Mononuclear cell (primary cell): ENCODE data around the gene NR2F6. TPM values are rescaled to one million over a fixed set of nuclear protein-coding genes. Genes with fewer than 3 reads are reported as not detected.

ENCODE experiments used
- H3K27me3 ChIP-seq: 2 replicates; pipeline ENCODE4 v1.6.0; 2011; ENCODE audit warnings: low read length, control low read depth; ENCODE audit not compliant: insufficient read depth
- H3K4me1 ChIP-seq: 2 replicates; pipeline ENCODE4 v1.5.1; 2011; ENCODE audit warnings: mild to moderate bottlenecking, low read length, control low read depth; ENCODE audit not compliant: insufficient read depth
- H3K4me3 ChIP-seq: 2 replicates; pipeline ENCODE4 v1.5.1; 2011; ENCODE audit warnings: mild to moderate bottlenecking, low read length, moderate library complexity
- H3K9me3 ChIP-seq: 2 replicates; pipeline ENCODE4 v1.5.1; 2011; ENCODE audit warnings: low read depth, mild to moderate bottlenecking, control low read depth, low read length
- total RNA-seq: library from RNA; depleted of rRNA; stranded (reverse); fragments of >200 nt; gene quantifications from one replicate; pipeline ENCODE4 v1.2.3, GENCODE V29; 2012

The NR2F6 gene
- total RNA-seq, 1 donor = 2.1 TPM

DNA sequence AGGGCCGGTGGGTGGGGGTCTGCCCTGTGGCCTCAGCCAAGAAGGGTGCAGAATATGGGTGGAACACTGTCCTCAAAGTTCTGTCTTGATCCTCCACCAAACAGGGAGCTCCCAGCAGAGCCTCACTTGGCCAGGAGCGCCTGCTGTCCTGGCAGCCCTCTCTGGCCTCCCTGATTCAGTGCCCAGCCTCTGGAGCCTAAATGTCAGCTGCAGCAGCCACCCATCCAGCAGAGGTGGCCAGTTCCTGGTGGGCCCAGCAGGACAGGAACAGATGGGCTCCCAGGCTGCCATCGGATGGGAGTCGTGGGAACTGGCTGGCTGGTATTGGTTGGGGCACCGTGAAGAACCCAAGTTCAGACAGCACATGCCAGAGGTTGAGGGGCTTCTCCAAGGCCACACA is 32.4 kb downstream of the NR2F6 start:
- Histone ChIP-seq H3K4me1 (peaks cover 15% of the 10 kb centered on the region), H3K27me3 (no peaks in the 10 kb centered on the region), H3K4me3 (no peak overlapping the region), H3K9me3 (no peaks in the 10 kb centered on the region)

DNA sequence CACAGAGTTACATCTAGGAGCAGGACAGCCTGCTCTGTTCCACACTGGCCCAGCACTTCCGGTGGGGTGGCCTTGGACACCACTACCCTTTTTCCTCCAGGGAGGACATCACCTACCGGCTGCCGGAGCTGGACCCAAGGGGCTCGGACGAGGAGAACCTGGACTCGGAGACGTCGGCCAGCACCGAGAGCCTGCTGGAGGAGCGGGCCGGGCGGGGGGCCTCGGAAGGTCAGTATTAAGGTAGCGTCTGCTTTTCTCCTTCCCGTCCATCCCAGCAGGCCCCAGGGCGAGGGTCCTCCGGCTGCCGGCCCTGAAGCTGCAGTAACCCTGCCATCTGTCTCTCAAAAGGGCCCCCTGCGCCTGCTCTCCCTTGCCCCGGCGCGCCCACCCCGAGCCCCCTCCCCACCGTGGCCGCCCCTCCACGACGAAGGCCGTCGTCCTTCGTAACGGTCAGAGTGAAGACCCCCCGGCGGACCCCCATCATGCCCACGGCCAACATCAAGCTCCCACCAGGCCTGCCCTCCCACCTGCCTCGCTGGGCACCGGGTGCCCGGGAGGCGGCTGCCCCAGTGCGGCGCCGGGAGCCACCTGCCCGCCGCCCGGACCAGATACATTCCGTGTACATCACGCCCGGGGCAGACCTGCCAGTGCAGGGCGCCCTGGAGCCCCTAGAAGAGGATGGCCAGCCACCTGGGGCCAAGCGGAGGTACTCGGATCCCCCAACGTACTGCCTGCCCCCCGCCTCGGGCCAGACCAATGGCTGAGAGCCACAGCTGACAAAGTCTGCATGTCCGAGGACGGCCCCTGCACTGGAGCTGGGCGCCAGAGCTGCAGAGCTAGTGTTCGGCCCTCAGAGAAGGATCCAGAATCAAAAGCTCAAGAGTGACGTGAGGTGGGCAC is 33.9 kb downstream of the NR2F6 start:
- no peaks in the 10 kb centered on the region for H3K27me3 ChIP-seq
- H3K9me3 ChIP-seq = no peaks in the 10 kb centered on the region
- H3K4me1 ChIP-seq = peaks cover 15% of the 10 kb centered on the region
- no peak overlapping the region for H3K4me3 ChIP-seq

DNA sequence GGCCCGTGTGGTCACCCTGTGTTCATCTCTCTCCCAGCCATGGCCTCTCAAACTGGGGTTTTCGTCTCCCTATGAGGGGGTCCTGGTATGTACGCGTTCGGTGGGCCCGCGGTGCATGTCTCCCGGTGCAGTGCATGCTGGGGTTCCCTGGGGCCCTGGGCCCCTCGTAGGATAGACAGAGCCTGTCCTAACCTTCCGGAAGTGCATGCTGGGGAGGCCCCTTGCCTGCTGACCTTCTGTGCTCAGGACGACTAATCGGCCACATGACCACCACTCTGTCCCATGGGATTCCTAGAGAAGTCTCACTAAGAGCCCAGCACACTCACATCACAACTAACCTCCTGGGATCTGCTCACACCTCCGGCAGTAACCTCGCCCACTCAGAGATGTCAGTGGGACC is 35.4 kb downstream of the NR2F6 start:
- Histone ChIP-seq H3K4me3 (no peak overlapping the region), H3K27me3 (no peaks in the 10 kb centered on the region), H3K9me3 (no peaks in the 10 kb centered on the region), H3K4me1 (peaks cover 7% of the 10 kb centered on the region)

DNA sequence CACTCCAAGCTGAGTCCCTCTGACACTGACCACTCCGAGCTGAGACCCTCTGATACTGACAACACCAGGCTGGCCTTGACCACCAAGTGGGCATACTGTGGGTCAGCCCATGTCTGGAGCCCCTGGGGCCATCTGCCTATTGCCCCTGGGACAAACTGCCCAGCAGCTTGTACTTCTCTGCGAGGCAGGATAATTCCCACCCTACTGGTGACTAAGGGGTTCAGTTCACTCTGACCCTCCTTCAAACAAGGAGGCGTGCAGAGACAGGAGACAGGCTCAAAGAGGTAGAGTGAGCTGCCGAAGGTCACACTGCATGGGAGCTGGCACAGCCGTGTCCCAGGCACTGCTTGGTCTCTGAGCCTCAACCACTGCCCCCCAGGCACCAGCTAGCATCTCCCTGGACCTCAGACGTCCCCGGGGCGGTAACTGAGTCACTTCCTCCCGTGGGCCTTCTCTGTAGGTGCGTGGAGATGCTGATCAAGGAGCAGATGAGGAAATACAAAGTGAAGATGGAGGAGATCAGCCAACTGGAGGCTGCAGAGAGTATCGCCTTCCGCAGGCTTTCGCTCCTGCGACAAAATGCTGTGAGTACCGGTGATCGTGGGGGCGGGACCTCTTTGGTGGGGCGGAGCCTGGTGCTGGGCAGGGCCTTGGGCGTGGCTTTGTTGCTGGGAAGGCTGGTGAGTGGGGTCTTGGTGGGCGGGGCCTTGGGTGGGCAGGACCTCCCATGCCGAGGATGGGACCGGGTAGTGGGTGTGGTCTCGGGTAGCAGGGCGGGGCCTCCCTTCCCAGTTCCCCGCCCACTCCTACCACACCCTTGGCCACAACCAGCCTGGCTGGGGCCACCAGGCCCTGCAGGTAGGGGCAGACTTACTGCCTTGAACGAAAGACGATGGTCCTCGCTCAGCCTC is 36.3 kb downstream of the NR2F6 start:
- no peaks in the 10 kb centered on the region for H3K27me3 ChIP-seq
- H3K9me3 ChIP-seq = no peaks in the 10 kb centered on the region
- no peak overlapping the region for H3K4me3 ChIP-seq
- peaks cover 2% of the 10 kb centered on the region for H3K4me1 ChIP-seq

DNA sequence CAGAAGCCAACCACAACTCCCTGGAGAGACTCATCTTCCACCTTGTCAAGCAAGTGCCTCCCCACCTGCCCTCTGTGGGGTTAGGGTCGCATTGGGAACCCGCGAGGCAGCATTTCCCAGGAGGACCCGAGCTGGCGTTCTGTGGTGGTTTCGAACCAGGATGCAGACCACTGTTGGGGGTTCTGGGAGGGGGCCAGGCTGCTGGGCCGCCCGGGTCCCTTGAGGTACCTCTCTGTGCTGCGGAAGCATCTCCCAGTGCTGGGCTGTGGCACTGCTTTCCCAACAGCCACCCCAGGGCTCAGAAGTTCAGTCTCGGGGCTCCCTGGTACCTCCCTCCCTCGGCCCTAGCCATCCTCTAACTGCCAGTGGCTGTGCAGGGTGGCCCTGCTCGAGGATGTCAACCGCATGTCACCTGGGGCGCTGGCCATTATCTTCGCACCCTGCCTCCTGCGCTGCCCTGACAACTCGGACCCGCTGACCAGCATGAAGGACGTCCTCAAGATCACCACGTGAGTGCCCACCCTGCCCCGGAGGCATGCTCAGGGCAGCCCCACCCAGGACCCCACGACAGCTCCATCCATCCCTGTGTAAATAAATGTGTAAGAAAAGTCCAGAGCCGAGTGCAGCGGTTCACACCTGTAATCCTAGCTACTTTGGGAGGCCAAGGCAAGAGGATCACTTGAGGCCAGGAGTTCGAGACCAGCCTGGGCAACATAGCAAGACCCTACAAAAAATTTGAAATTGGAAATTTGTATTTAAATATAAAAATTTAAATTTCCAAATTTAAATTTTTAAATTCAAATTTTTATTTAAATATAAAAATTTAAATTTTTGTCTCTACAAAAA is 38.8 kb downstream of the NR2F6 start:
- Histone ChIP-seq H3K9me3 (no peaks in the 10 kb centered on the region), H3K27me3 (no peaks in the 10 kb centered on the region), H3K4me3 (no peak overlapping the region), H3K4me1 (no peaks in the 10 kb centered on the region)

DNA sequence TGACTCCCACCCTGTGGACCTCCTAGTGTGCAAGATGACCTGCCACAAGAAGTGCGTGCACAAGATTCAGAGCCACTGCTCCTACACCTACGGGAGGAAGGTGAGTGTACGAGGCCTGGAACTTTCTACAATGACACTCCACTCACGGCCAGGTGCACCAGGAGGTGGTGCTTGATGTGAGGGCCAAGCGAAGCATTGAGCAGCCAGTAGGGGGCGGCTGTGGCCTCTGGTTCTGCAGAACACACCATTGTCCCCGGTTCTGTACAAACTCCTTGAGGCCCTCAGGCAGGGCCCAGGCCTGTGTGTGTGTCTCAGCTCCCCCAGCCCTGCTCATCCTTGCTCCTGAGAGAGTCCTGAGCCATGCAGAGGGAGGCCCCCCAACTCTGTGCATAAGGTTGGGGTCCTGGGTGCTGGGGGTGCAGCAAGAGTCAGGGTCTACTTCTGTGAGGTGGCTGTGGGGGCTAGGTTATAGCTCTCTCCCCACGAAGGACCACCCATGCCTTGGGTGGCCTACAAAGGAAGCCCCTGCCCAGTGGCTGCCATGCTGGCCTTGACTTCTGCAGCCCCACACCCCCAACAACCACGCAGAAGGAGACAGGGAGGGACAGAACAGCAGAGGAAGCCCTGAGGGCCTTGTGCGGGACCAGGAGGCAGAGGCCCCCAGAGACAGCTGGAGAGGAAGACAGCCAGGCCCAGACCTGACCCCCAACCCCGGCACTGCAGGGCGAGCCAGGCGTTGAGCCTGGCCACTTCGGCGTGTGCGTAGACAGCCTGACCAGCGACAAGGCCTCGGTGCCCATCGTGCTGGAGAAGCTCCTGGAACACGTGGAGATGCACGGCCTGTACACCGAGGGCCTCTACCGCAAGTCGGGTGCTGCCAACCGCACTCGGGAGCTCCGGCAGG is 40.2 kb downstream of the NR2F6 start:
- H3K4me1 ChIP-seq = no peaks in the 10 kb centered on the region
- H3K27me3 ChIP-seq = no peaks in the 10 kb centered on the region
- H3K9me3 ChIP-seq = no peaks in the 10 kb centered on the region
- no peak overlapping the region for H3K4me3 ChIP-seq

DNA sequence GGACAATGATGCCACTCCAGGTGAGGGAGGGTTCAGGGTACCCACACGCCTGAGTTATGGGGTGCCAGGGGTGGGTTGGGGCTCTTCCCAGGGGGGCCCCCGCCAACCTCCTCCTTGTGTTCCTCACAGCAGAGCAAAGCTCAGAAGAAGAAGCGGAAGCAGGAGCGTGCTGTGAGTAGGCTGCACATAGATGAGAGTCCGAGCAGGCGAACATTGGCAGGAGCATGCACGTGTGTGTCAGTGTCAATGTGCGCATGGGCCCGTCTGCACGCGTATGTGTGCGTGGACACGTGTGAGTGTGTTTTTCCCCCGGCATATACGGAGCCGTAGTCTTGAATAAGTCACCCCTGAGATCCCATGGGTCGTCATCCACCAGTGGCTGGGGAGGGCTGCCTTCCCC is 43.0 kb downstream of the NR2F6 start:
- H3K27me3 ChIP-seq = no peaks in the 10 kb centered on the region
- no peak overlapping the region for H3K4me3 ChIP-seq
- H3K9me3 ChIP-seq = no peaks in the 10 kb centered on the region
- no peaks in the 10 kb centered on the region for H3K4me1 ChIP-seq

DNA sequence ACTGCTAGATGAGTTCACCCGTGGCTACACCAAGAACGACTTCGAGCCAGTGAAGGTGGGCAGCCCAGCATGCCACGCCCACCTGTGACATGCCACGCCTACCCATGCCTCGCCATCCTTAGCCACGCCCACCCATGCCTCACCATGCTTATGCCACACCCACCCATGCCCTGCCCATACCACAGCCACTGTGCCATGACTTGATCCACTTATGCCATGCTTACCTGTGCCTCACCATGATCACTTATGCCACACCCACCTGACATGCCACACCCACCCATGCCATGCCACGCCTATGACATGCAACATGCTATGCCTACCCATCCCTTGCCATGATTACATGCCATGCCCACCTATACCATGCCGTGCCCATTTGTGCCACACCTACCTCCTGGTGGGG is 43.5 kb downstream of the NR2F6 start:
- H3K9me3 ChIP-seq = no peaks in the 10 kb centered on the region
- no peak overlapping the region for H3K4me3 ChIP-seq
- no peaks in the 10 kb centered on the region for H3K4me1 ChIP-seq
- no peaks in the 10 kb centered on the region for H3K27me3 ChIP-seq

DNA sequence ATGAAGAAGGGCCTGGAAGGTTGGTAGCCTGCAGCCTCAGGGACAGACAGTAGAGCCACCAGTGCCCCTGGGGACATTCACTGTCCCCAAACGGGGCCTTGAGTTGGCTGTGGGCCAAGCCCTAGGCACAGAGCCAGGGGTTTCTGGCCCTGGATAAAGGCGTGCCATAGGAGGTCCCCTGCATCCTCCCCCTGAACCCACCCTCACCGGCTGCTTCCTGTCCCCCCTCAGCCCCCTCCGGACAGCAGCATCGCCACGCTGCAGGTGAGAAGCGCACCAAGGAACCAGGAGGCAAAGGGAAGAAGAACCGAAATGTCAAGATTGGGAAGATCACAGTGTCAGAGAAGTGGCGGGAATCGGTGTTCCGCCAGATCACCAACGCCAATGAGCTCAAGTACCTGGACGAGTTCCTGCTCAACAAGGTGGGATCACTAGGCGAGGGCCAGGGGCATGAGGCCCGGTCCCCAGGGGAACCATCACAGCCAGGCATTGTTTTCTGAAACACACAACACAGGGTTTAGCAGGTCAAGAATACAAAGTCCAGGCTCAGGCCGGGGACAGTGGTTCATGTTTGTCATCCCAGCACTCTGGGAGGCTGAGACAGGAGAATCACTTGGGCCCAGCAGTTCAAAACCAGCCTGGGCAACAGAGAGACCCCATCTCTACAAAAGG is 45.2 kb downstream of the NR2F6 start:
- H3K27me3 ChIP-seq = no peaks in the 10 kb centered on the region
- H3K9me3 ChIP-seq = no peaks in the 10 kb centered on the region
- H3K4me3 ChIP-seq = no peak overlapping the region
- H3K4me1 ChIP-seq = no peaks in the 10 kb centered on the region

DNA sequence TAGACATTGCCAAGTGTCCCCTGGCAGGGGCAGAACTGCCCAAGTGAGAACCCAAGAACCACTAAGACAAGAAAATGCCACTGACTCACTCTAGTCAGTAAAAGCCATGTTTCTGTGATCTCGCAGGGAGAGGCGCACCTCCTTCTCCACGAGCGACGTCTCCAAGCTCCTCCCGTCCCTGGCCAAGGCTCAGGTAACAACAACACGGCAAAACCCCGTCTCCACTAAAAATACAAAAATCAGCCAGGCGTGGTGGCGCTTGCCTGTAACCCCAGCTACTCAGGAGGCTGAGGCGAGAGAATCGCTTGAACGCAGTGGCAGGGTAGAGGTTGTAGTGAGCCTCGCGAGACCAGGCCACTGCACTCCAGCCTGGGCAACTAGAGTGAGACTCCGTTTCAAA is 48.1 kb downstream of the NR2F6 start:
- Histone ChIP-seq H3K27me3 (no peaks in the 10 kb centered on the region), H3K4me3 (no peak overlapping the region), H3K9me3 (no peaks in the 10 kb centered on the region), H3K4me1 (no peaks in the 10 kb centered on the region)

DNA sequence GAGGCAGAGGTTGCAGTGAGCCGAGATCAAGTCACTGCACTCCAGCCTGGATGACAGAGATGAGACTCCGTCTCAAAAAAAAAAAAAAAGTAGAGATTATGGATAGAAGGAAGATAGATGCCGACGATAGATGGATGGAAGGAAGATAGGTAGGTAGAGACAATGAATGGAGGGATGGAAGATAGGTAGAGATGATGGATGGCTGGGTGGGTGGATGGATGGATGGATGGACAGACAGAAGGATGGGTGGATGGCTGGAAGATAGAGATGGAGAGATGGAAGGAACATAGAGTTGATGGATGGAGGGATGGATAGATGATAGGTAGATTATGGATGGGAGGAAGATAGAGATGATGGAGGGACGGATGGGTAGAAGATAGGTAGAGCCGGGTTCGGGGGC is 49.1 kb downstream of the NR2F6 start:
- no peaks in the 10 kb centered on the region for H3K27me3 ChIP-seq
- no peaks in the 10 kb centered on the region for H3K4me1 ChIP-seq
- no peaks in the 10 kb centered on the region for H3K9me3 ChIP-seq
- H3K4me3 ChIP-seq = no peak overlapping the region

DNA sequence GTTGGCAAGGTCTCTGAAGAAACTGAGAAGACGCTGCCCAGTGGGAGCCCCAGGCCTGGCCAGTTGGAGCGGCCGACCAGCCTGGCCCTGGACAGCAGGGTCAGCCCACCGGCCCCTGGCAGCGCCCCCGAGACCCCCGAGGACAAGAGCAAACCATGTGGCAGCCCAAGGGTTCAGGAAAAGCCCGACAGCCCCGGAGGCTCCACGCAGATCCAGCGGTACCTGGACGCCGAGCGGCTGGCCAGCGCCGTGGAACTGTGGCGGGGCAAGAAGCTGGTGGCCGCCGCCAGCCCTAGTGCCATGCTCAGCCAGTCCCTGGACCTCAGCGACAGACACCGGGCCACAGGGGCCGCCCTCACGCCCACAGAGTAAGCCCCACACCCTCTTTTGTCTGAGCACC is 50.6 kb downstream of the NR2F6 start:
- Histone ChIP-seq H3K4me1 (no peaks in the 10 kb centered on the region), H3K27me3 (no peaks in the 10 kb centered on the region), H3K4me3 (no peak overlapping the region), H3K9me3 (no peaks in the 10 kb centered on the region)

DNA sequence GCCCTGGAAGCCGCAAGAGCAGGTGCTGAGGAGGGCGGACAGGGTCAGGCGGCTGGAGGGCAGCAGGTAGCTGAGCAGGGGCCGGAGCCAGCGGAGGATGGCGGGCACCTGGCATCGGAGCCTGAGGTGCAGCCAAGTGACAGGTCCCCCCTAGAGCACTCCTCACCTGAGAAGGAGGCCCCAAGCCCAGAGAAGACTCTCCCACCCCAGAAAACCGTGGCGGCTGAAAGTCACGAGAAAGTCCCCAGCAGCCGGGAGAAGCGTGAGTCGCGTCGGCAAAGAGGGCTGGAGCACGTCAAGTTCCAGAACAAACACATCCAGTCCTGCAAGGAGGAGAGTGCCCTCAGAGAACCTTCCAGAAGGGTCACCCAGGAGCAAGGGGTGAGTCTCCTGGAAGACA is 51.1 kb downstream of the NR2F6 start:
- H3K27me3 ChIP-seq = no peaks in the 10 kb centered on the region
- H3K4me3 ChIP-seq = no peak overlapping the region
- H3K4me1 ChIP-seq = no peaks in the 10 kb centered on the region
- H3K9me3 ChIP-seq = no peaks in the 10 kb centered on the region
